Hindlimb muscle (tissue), 1 donor: ENCODE measurements around the gene CACUL1. TPM values are rescaled to one million over a fixed set of nuclear protein-coding genes. Genes with fewer than 3 reads are reported as not detected.
"Not testable (repeated sequence)": the region's sequence is repeated elsewhere in the genome, so short reads cannot be mapped to it uniquely, and the experiment has no call there.

Experiments
- DNase-seq: peaks from one replicate; pipeline ENCODE4 v3.0.0-alpha.2; 2013
- polyA plus RNA-seq: library from polyadenylated mRNA; unstranded; fragments of 120-200 nt; gene quantifications from one replicate; pipeline ENCODE4 v1.2.1, GENCODE V29; 2013; ENCODE audit not compliant: insufficient read length

CACUL1 gene
- 25.7 TPM for polyA plus RNA-seq

GRCh38 chr10:118754556-118755423, at the start of gene CACUL1:
CACUL1 (minus strand) TSS chr10:118754970; CDS start chr10:118754762, 208 bp downstream.
- peak; percentile 100 for DNase-seq

- no peak for DNase-seq
Observed at GRCh38 chr10:118804262-118804773, 49.5 kb upstream of the CACUL1 start.

GRCh38 chr10:118802126-118802793, 47.5 kb upstream of the CACUL1 start:
- no peak for DNase-seq

GRCh38 chr10:118800920-118801319, 46.1 kb upstream of the CACUL1 start:
- DNase-seq, result no peak

- DNase-seq, result no peak
Observed at GRCh38 chr10:118799777-118800176, 45.0 kb upstream of the CACUL1 start.

GRCh38 chr10:118798231-118798662, 43.5 kb upstream of the CACUL1 start:
- DNase-seq, result peak; percentile 63

- DNase-seq, result not testable (repeated sequence)
Observed at GRCh38 chr10:118794971-118795370, 40.2 kb upstream of the CACUL1 start.

GRCh38 chr10:118793545-118793944, 38.8 kb upstream of the CACUL1 start:
- no peak for DNase-seq

GRCh38 chr10:118792526-118792925, 37.8 kb upstream of the CACUL1 start:
- DNase-seq, result no peak

GRCh38 chr10:118790058-118790457, 35.3 kb upstream of the CACUL1 start:
- DNase-seq, result no peak

GRCh38 chr10:118785551-118785950, 30.8 kb upstream of the CACUL1 start:
- DNase-seq, result no peak

- no peak for DNase-seq
Observed at GRCh38 chr10:118783776-118784545, 29.2 kb upstream of the CACUL1 start.

GRCh38 chr10:118782916-118783465, 28.2 kb upstream of the CACUL1 start:
- not testable (repeated sequence) for DNase-seq

- no peak for DNase-seq
Observed at GRCh38 chr10:118781541-118781940, 26.8 kb upstream of the CACUL1 start.

- DNase-seq, result no peak
Observed at GRCh38 chr10:118778727-118779126, 24.0 kb upstream of the CACUL1 start.

- DNase-seq, result no peak
Observed at GRCh38 chr10:118776960-118777359, 22.2 kb upstream of the CACUL1 start.

GRCh38 chr10:118776033-118776432, 21.3 kb upstream of the CACUL1 start:
- no peak for DNase-seq

- DNase-seq, result no peak
Observed at GRCh38 chr10:118775478-118775877, 20.7 kb upstream of the CACUL1 start.

- no peak for DNase-seq
Observed at GRCh38 chr10:118773041-118773440, 18.3 kb upstream of the CACUL1 start.

GRCh38 chr10:118771976-118772375, 17.2 kb upstream of the CACUL1 start:
- DNase-seq, result no peak

GRCh38 chr10:118769898-118770600, 15.3 kb upstream of the CACUL1 start:
- no peak for DNase-seq
